Thyroid gland (tissue), 4 donors: ENCODE data around the gene BRK1. TPM values are rescaled to one million over a fixed set of nuclear protein-coding genes. Genes with fewer than 3 reads are reported as not detected.
"Not testable (repeated sequence)": the region's sequence is repeated elsewhere in the genome, so short reads cannot be mapped to it uniquely, and the experiment has no call there.

Experiments used
- DNase-seq, 2 donors: peaks; one replicate each; pipeline ENCODE4 v3.0.0-alpha.2; 2019
- H3K27ac ChIP-seq, 3 donors: fragments of 200-600 bp; sonication (generic); 1 replicate in 2 of 3; 2 replicates in 1 of 3; pipeline ENCODE4 v1.5.1; 2016 to 2019; ENCODE audit warnings: mild to moderate bottlenecking in 1 of 3, moderate library complexity in 1 of 3
- H3K27me3 ChIP-seq: fragments of 200-600 bp; sonication (generic); one replicate; pipeline ENCODE4 v1.5.1; 2019
- H3K36me3 ChIP-seq, 2 donors: fragments of 200-600 bp; sonication (generic); one replicate each; pipeline ENCODE4 v1.5.1; 2016 to 2019
- H3K4me1 ChIP-seq, 2 donors: fragments of 200-600 bp; sonication (generic); one replicate each; pipeline ENCODE4 v1.5.1; 2017 to 2019
- H3K4me3 ChIP-seq, 3 donors: fragments of 200-600 bp; sonication (generic); replicated peaks in 1 of 3; 1 replicate in 2 of 3; 2 replicates in 1 of 3; pipeline ENCODE4 v1.5.1; 2016; ENCODE audit warnings: mild to moderate bottlenecking in 1 of 3
- H3K9me3 ChIP-seq: fragments of 200-600 bp; sonication (generic); one replicate; pipeline ENCODE4 v1.5.1; 2017
- CTCF ChIP-seq, 6 experiments: fragments of 200-600 bp in 3 of 6; fragments of 450-650 bp in 3 of 6; sonication (generic) in 3 of 6; IDR thresholded peaks; one replicate each; pipeline ENCODE4 v1.5.1; 2016 to 2019; ENCODE audit warnings: antibody characterized with exemption in 6 of 6, mild to moderate bottlenecking in 2 of 6, inconsistent platforms in 1 of 6, moderate library complexity in 1 of 6
- POLR2A ChIP-seq, 2 donors: fragments of 450-650 bp; IDR thresholded peaks; one replicate each; pipeline ENCODE4 v1.6.1; 2017; ENCODE audit warnings: antibody characterized with exemption in 2 of 2, mild to moderate bottlenecking in 2 of 2, moderate library complexity in 1 of 2
- WGBS, 2 donors: methylation state at CpG; one replicate each; pipeline ENCODE4 v1.1.5; 2017; 5-methylcytosine and 5-hydroxymethylcytosine counted together
- intact Hi-C: fragments of 100-400 bp; cut with DNase I; formaldehyde crosslinking; loops from one replicate; pipeline ENCODE4 v1.15.1; 2023
- total RNA-seq, 4 donors: library from RNA; depleted of rRNA; stranded (reverse); fragments of >200 nt; gene quantifications; one replicate each; pipeline ENCODE4 v1.2.3, GENCODE V29; 2016

The BRK1 gene
- 100 to 1,000 TPM in 2 of 4 donors, 10 to 100 TPM in 2; 80.6 to 158 (median 108) TPM for total RNA-seq

- Histone ChIP-seq H3K27ac (peak within 1 kb of the TSS; percentile 72 to 78 (median 72)), H3K4me1 (peaks cover 9 to 11% of the 10 kb centered on the region in 2 donors), H3K27me3 (no peaks in the 10 kb centered on the region), H3K4me3 (peak within 1 kb of the TSS; percentile 12 to 90 (median 84)), H3K36me3 (no peaks in the 10 kb centered on the region), H3K9me3 (no peaks in the 10 kb centered on the region)
- WGBS, 2 donors: 1% methylated on average over 43 to 52 of the region's 54 CpGs
- peak; percentile 48 to 94 for TF ChIP-seq POLR2A (IDR thresholded peaks at IDR 0.05)
- TF ChIP-seq CTCF (IDR thresholded peaks at IDR 0.05): peak in 1 of 6 experiments; percentile 11
- intact Hi-C loops: loop anchor here (10.0 kb wide), 2 partner anchors 91 to 109 kb away; partner anchors contain the start of gene FANCD2
- peak; percentile 96 to 97 for DNase-seq
Measured at GRCh38 chr3:10115326-10116137, at the start of gene BRK1. Gene BRK1, plus strand, starts transcription at chr3:10115675. Its CDS starts 27 bp downstream, at chr3:10115702.

GRCh38 chr3:10070077-10070476 lies 45.4 kb upstream of the BRK1 start:
- H3K27ac ChIP-seq, intact Hi-C loops, H3K4me3 ChIP-seq, H3K36me3 ChIP-seq, H3K27me3 ChIP-seq, H3K9me3 ChIP-seq, H3K4me1 ChIP-seq, DNase-seq: not testable (repeated sequence)
- 97% methylated on average over 14 of the region's 33 CpGs; no CpG with 5 or more reads in 1 of the 2 donors for WGBS, 2 donors

- Histone ChIP-seq H3K27me3 (no peaks in the 10 kb centered on the region), H3K4me1 (no peaks in the 10 kb centered on the region), H3K27ac (no peak overlapping the region), H3K9me3 (no peaks in the 10 kb centered on the region), H3K36me3 (no peaks in the 10 kb centered on the region), H3K4me3 (no peak overlapping the region)
- DNase-seq: no peak
- intact Hi-C loops: no loop called here
- TF ChIP-seq POLR2A (IDR thresholded peaks at IDR 0.05): no peak
- TF ChIP-seq CTCF (IDR thresholded peaks at IDR 0.05): no peak
Measured at GRCh38 chr3:10074666-10075065, 40.8 kb upstream of the BRK1 start.

GRCh38 chr3:10081871-10082270 lies 33.6 kb upstream of the BRK1 start:
- no peak for DNase-seq
- intact Hi-C loops: no loop called here
- no peaks in the 10 kb centered on the region for H3K9me3 ChIP-seq
- H3K4me1 ChIP-seq: peaks cover 0 to 9% of the 10 kb centered on the region in 2 donors
- no peaks in the 10 kb centered on the region for H3K36me3 ChIP-seq
- TF ChIP-seq CTCF (IDR thresholded peaks at IDR 0.05) (no peak), POLR2A (IDR thresholded peaks at IDR 0.05) (no peak)
- no peak overlapping the region for H3K4me3 ChIP-seq
- no peak overlapping the region for H3K27ac ChIP-seq
- WGBS, 2 donors: 94 to 96% methylated on average over 4 of the region's 4 CpGs
- no peaks in the 10 kb centered on the region for H3K27me3 ChIP-seq

- no peaks in the 10 kb centered on the region for H3K9me3 ChIP-seq
- H3K36me3 ChIP-seq: no peaks in the 10 kb centered on the region
- peaks cover 0 to 9% of the 10 kb centered on the region in 2 donors for H3K4me1 ChIP-seq
- no peaks in the 10 kb centered on the region for H3K27me3 ChIP-seq
- peak; percentile 14 to 37 for DNase-seq
- no peak overlapping the region for H3K4me3 ChIP-seq
- intact Hi-C loops: no loop called here
- peak overlapping the region in 2 of 3 donors; percentile 1 to 47 for H3K27ac ChIP-seq
- WGBS, 2 donors: 50 to 53% methylated on average over 1 of the region's 1 CpG
- TF ChIP-seq CTCF (IDR thresholded peaks at IDR 0.05) (no peak), POLR2A (IDR thresholded peaks at IDR 0.05) (no peak)
Measured at GRCh38 chr3:10085738-10086137, 29.7 kb upstream of the BRK1 start.
